Hindlimb muscle (tissue), 1 donor: Measurements from ENCODE around the gene FGL2. TPM values are rescaled to one million over a fixed set of nuclear protein-coding genes. Genes with fewer than 3 reads are reported as not detected.
"Not testable (repeated sequence)": the region's sequence is repeated elsewhere in the genome, so short reads cannot be mapped to it uniquely, and the experiment has no call there.

Source experiments
- DNase-seq: peaks from one replicate; pipeline ENCODE4 v3.0.0-alpha.2; 2013
- polyA plus RNA-seq: library from polyadenylated mRNA; unstranded; fragments of 120-200 nt; gene quantifications from one replicate; pipeline ENCODE4 v1.2.1, GENCODE V29; 2013; ENCODE audit not compliant: insufficient read length

The FGL2 gene, protein sequence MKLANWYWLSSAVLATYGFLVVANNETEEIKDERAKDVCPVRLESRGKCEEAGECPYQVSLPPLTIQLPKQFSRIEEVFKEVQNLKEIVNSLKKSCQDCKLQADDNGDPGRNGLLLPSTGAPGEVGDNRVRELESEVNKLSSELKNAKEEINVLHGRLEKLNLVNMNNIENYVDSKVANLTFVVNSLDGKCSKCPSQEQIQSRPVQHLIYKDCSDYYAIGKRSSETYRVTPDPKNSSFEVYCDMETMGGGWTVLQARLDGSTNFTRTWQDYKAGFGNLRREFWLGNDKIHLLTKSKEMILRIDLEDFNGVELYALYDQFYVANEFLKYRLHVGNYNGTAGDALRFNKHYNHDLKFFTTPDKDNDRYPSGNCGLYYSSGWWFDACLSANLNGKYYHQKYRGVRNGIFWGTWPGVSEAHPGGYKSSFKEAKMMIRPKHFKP
- 22.2 TPM for polyA plus RNA-seq

DNA sequence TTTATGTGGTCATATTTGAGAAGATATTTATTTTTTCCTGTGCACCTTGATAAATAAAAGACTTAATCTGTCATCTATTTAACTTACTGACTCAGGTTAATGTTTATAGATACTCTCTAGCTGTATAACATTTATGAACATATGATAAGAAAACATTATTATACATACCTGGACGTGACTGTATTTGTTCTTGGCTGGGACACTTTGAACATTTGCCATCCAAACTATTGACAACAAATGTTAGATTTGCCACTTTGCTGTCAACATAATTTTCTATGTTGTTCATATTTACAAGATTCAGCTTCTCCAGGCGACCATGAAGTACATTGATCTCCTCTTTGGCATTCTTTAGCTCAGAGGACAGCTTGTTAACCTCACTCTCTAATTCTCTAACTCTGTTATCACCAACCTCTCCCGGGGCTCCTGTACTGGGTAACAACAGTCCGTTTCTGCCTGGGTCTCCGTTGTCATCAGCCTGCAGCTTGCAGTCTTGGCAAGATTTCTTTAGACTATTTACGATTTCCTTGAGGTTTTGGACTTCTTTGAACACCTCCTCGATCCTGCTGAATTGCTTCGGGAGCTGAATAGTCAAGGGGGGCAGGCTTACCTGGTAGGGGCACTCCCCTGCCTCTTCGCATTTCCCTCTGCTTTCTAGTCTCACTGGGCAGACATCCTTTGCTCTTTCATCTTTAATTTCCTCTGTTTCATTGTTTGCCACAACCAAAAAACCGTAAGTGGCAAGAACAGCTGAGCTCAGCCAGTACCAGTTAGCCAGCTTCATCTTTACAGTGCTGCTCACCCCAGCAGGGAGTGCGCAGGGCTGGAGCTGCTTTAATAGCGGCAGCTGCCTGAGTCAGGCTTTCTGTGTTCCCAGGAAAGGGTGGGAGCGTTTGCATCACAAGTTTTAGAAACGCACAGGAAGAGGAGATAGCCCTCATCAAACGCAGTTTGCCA lies at the start of gene FGL2:
Gene FGL2 (minus strand): TSS at position 807 of the 954 bp plus-strand sequence. CDS start 26 bp downstream, at position 781.
- peak; percentile 54 for DNase-seq

DNA sequence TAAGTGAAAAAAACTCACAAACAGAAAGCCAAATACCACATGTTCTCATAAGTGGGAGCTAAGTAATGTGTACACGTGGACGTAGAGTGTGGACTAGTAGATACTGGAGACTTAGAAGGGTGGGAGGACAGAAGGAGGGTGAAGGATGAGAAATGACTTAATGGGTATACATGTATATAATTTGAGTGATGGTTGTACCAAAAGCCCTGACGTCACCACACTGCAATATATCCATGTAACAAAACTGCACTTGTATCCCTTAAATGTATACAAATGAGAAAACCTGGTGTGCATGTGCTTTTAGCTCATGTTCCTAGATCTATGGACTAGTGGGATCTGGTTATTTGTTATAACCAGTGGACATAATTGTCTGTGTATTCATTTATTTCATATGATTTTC lies 48.5 kb upstream of the FGL2 start:
- DNase-seq = no peak

DNA sequence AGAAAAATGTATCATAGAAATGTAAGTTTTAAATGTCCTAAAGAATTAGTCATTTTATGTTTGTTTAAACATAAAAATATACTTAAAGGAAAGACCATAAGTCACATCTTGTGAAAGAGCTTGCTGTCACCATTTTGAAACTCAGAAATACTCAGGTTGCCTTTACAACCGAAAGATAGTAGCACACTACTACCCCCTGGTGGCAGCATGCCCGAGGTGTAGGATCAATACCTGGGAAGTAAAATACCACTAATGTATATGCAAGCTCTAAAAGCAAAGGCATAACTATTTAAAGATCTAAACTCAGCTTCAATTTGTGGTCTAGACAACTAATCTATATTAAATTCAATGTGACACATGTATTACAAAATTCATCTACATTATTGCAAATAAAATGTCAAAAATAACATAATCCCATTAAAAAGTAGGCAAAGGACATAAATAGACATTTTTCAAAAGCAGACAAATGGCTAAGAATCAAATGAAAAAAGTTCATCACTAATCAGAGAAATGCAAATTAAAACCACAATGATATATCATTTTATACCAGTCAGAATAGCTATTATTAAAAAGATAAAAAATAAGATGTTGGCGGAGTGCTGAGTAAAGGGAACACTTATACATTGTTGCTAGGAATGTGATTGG lies 47.7 kb upstream of the FGL2 start:
- DNase-seq = peak; percentile 31

DNA sequence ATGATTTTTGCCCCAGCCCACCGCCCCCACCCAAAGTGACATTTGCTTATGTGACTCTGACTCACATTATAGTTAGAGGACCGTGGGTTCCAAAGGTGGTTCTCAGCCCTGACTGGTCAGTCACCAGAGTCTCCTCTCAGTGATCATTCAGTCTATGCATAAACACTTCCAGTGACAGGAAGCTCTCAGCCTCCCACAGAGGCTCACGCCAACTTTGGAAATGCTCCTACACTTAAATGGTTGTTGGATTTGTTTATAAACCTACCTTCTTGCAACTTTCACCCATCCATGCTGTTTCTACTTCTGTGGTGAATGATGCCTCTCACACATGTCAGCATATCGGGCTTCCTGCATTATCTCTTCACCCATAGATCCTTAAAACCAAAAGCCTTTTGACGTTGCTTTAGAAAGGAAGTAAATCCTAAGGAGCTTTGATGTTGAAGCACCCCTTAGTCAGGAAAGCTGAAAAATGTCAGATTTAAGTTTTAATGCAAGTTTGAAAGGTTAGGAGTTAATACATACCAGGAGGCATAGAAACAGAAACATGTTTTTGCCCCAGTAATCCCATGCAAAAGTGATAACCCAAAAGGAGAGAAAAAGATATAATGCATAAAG lies 46.5 kb upstream of the FGL2 start:
- no peak for DNase-seq

DNA sequence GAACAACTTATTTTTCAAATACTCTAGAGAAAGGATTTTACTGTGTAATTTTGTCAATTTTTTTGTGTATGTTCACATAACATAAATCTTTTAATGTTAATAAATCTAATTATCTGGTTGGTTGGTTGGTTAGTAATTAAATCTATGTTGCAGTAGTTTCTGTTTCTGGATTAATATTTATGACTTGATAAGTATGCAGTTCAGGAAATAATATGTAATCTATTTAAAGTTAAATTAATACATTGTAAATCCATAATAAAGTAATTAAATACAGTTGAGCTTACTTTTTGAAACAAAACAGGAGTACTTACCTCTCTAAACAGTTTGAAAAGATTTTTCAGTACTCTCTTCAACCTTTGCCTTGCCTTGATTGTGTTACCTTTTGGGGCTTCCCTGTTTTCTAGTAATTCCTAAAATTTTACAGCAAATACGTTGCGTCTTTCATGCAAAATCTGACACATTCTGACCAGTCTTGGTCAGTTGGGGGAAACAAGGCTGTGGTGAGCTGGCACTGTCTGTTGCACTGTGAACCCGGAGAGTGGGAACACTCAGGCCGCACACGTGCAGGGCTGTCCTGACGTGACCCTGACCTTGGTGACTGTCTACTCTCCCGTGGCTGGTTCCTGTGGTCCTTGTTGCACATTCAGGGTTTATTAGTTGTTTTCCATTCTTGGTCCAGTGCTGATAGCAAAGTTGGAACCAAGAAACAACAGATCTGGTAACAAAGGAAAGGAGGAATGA lies 45.6 kb upstream of the FGL2 start:
- DNase-seq = no peak

DNA sequence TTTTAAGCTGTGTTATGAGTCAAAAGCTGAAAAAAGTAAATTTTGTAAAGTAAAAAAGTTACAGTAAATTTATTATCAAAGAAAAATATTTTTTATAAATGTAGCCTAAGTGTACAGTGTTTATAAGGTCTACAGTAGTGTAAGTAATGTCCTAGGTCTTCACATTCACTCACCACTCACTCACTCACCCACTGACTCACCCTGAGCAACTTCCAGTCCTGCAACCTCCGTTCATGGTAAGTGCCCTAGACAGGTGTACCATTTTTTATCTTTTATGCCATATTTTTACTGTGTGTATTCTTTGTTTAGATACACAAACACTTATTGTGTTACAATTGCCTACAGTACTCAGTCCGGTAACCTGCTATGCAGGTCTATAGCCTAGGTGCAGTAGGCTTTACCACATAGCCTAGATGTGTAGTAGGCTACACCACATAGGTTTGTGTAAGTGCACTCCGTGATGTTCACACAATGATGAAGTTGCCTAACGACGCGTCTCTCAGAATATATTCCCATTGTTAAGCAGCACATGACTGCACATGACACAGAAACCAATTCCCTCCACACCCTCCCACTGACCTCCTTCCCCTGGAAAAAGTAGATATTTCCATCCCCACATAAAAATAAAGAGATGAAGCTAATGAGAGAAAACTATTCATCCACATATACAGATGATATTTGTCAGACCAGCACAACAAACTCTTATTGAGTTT lies 44.8 kb upstream of the FGL2 start:
- no peak for DNase-seq

DNA sequence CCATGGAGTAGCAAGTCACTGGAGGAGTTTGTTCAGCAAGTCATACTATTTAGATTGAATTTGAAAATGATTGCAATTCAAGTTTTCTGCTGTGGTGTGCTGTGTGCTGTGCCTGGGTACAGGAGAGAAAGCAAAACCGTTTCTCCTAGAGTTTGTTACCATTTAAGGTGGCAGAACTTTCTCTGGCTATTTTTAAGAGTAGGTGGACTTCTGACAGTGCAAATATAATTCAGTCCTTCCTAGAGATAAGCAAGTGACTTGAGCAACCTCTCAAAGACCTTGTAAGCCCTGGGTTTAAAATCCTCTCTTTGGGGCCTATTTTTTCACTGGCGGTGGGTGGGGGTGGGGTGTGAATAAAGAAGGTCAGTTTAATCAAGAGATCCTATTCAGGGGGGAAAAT lies 42.9 kb upstream of the FGL2 start:
- DNase-seq = no peak

DNA sequence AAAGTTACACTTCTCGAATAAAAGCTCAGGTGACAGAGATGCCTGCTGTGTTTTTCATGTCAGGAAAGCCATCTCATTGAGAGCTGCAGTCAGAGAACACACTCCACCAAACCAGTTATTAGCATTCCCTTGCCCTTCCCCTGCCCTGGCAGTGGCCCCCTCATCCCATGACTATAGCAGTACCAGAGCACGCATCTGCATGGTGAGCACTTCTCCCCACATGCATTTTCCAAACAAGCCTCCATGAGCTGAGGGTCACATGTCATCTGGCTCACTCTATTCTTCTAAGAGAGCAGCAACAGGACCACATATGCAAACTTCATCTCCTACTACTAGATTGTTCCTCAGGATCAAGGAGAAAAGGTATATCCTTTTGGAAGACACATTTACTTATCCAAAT lies 42.4 kb upstream of the FGL2 start:
- DNase-seq = no peak

DNA sequence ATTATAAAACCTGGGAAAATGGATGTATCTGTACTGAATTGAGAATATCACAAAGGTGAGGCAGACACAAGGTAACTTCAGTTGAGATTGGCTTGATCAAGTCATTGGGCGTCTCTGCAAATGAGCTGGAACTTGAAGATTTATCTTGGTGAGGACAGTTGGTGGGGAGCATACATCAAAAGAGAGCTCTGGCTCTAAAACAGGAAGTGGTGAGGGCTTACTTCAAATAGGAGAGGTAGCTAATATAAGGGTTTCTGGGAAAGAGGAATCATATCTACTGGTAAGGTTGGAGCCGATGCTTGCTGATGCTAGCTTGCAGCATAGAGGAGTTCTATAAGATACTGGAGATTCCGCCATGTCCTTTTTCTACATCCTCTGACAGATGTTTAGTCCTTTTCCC lies 39.9 kb upstream of the FGL2 start:
- no peak for DNase-seq

DNA sequence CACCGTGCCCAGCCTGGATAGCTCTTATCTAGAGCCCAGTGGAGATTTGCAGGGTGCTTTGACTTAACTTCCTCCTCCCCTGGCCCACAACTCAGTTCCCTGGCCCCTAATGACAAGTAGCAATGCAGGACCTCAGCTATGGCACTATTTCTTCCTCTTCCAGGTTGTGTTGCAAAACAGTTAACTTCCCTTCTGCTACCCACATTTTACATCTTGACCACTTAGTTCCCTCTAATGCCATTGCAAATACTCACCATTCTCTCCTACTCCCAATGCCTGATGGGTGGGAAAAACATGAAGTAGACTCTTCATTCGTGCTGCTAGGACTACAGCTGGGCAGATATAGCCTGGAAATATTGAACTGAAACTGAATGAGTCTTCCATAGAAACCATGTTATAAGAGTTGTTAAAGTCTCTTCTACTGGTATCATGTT lies 39.1 kb upstream of the FGL2 start:
- DNase-seq = no peak

DNA sequence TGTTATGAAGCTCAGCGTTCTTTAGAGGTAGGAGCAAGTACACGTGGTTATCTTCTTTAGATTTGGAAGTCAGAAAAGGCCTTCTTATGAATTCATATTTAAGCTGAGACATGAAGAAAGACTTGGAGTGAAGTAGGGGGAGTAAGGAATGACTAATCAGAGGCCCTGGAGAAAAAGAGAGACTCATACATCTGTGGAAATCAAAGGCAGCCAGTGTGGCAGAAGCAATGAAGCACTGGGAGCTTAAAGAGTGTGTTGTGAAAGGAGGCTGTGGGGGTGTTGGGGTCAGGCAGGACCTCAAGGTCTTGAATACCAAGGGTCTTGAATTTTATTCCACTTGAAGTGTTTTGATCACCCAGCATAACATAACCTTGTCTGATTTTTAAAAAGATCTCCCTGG lies 35.7 kb upstream of the FGL2 start:
- DNase-seq = no peak

DNA sequence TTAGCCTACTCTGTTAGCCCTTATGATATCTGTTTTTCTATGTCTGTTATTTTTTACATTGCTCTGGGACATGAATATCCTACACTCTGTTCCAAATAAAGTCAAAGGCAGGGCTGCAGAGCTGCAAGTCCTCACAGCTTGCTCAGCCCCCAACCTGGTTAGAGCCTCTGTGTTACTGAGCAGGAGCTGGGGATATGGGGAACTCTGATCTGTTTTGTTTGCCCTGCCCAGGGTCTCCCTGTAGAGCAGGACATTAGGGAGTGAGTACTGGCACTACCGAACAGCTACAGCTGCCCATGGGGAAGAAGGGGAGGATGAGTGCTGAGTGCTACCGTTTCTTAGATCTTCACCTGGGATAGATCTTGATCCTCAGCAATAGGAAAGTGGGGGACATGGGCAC lies 32.8 kb upstream of the FGL2 start:
- DNase-seq = no peak

DNA sequence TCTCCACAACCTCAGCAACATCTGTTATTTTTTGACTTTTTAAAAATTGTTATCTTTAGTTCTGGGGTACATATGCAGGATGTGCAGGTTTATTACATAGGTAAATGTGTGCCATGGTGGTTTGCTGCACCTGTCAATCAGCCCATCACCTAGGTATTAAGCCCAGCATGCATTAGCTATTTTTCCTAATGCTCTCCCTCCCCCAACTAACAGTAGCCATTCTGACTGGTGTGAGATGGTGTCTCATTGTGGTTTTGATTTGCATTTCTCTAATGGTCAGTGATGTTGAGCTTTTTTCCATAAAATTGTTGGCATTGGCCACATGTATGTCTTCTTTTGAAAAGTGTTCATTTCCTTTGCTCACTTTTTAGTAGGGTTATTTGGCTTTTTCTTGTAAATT lies 29.2 kb upstream of the FGL2 start:
- not testable (repeated sequence) for DNase-seq

DNA sequence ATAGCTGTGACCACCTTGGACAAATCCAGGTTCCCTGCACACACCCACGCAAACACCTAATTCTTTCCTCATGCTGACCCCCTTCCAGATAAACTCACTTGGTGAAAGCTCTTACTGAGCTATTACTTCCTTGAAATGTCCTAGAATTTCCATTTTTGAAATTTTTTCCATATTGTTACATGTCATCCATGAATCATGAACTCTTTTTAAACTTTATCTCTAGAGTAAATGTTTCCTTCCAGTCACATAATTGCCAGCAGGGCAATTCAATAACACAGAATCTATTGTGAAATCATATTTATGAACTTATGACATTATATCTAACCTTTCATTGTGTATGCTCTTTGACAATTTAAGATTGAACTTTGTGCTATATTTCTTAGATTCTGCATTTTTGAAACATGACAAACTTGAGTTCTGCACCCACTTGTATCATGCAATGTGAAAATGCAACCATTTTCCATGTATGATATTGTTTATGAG lies 26.8 kb upstream of the FGL2 start:
- no peak for DNase-seq

DNA sequence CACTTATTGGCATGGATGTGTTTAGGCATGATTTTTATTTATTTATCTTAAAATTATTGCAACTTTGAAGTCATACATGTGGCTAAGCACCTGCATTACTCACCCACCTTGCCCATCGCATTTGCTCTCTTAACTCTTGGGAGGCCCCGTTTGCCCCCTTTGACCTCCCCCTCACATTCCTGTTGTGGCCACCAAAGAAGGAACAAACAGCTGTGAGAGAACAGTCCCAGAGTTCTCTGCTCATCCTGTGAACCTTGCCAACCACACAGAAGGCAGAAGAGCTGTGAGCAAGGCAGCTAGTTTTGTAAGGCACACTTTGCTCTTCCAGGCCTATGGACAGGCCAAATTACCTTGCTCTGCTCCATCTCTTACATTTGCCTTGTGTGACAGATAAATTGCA lies 23.6 kb upstream of the FGL2 start:
- DNase-seq = no peak

DNA sequence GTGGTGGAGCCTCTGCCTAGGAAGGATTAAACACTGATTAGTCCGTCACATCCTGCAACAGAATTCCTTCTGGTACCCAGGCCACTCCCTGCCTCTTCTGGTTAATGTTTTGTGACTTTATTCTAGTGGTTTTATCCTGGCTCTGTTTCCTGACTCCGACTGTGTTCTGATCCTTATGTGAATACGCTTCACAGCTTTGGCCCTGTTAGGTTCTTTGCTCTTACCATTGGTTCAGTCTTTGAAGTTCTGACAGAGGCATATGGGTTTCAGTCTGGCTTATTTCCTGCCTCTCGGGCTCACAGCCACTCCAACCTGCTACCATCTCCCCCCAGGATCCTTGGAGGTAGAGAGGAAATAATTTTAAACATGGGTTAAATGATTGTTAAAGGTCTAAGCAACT lies 23.2 kb upstream of the FGL2 start:
- no peak for DNase-seq

DNA sequence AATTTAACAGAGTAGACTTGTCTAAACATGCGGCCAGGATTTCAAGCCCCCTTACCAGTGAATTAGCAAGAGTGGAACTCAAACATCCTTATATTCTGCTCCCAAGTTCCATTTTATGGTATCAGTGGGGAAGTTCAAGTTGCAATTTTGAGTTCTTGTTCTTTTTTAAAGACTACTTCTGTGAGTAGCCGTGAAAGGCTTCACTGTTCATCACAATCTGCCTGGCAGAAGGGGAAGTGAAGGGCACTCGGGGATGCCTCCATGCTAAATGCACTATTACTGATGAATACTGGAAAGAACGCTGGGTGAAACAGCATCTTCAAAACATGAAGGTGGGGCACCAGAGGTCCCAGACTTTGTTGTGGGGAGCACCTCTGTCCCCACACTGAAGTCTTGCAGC lies 22.4 kb upstream of the FGL2 start:
- no peak for DNase-seq

DNA sequence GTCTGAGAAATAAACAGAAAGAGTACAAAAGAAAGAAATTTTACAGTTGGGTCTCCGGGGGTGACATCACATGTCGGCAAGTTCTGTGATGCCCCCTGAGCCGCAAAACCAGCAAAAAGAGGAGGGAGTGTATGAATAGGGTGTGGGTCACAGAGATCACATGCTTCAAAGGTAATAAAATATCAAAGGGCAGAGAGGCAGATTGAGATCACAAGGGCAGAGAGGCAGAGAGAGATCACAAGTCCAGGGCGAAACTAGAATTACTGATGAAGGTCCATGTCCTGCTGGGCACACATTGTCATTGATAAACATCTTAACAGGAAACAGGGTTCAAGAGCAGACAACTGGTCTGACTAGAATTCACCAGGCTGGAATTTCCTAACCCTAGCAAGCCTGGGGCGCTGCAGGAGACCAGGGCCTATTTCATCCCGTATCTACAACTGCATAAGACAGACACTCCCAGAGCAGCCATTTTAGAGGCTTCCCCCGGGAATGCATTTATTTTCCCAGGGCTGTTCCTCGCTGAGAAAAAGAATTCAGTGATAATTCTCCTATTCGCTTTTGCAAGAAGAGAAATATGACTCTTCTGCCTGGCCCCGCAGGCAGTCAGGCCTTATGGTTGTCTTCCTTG lies 20.2 kb upstream of the FGL2 start:
- DNase-seq = not testable (repeated sequence)

DNA sequence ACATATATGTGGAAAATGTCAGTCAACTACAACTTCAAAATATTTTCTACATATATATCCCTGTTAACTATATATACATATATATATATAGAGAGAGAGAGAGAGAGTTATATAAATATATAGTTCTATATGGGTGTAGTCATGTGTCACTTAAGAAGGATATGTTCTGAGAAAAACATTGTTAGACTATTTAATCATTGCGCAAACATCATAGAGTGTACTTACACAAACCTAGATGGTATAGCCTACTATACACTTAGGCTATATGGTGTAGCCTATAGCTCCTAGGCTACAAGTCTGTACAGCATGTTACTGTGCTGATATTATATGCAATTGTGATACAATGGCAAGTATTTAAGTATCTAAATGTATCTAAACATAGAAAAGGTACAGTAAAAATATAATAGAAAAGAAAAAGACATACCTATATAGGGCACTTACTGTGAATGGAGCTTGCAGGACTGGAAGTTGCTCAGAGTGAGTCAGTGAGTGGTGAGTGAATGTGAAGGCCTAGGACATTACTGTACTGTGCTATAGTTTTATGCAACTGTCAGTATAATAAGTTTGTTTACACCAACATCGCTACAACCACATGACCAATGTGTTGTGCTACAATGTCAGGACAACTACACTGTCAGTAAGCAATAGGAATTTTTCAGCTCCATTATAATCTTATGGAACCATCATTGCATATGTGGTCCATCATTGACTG lies 18.0 kb upstream of the FGL2 start:
- no peak for DNase-seq
